Gastroesophageal sphincter (tissue), 4 donors: ENCODE results near the gene CADM2. TPM values are rescaled to one million over a fixed set of nuclear protein-coding genes. Genes with fewer than 3 reads are reported as not detected.

Experiments used
- ATAC-seq: fragments of 150-250 bp; one replicate; pipeline ENCODE4 v1.9.1; 2016; ENCODE audit warnings: mild to moderate bottlenecking, moderate library complexity
- H3K27ac ChIP-seq, 4 donors: fragments of 200-600 bp; sonication (generic) in 3 of 4; 1 replicate in 3 of 4; 2 replicates in 1 of 4; pipeline ENCODE4 v1.5.1; 2016 to 2019
- H3K27me3 ChIP-seq: fragments of 200-600 bp; sonication (generic); one replicate; pipeline ENCODE4 v1.5.1; 2019
- H3K36me3 ChIP-seq, 2 donors: fragments of 200-600 bp; sonication (generic); one replicate each; pipeline ENCODE4 v1.5.1; 2019; ENCODE audit warnings: control low read depth in 1 of 2
- H3K4me1 ChIP-seq, 3 donors: fragments of 200-600 bp; sonication (generic); 1 replicate in 2 of 3; 2 replicates in 1 of 3; pipeline ENCODE4 v1.5.1; 2016 to 2019; ENCODE audit warnings: control low read depth in 2 of 3
- H3K4me3 ChIP-seq, 2 donors: fragments of 200-600 bp; sonication (generic); one replicate each; pipeline ENCODE4 v1.5.1; 2019; ENCODE audit warnings: mild to moderate bottlenecking in 1 of 2, moderate library complexity in 1 of 2
- H3K9me3 ChIP-seq, 3 donors: fragments of 200-600 bp; sonication (generic); one replicate each; pipeline ENCODE4 v1.5.1; 2017 to 2019; ENCODE audit warnings: control low read depth in 2 of 3
- EP300 ChIP-seq: sonication (generic); formaldehyde crosslinking; IDR thresholded peaks from one replicate; pipeline ENCODE4 v1.6.1; 2017; ENCODE audit warnings: antibody characterized with exemption, mild to moderate bottlenecking
- POLR2A ChIP-seq, 2 donors: fragments of 450-650 bp; IDR thresholded peaks; one replicate each; pipeline ENCODE4 v1.6.1; 2017; ENCODE audit warnings: antibody characterized with exemption in 2 of 2, mild to moderate bottlenecking in 2 of 2, moderate library complexity in 1 of 2
- POLR2AphosphoS5 ChIP-seq: sonication (generic); formaldehyde crosslinking; IDR thresholded peaks from one replicate; pipeline ENCODE4 v1.6.1; 2017; ENCODE audit warnings: antibody characterized with exemption
- WGBS, 2 donors: methylation state at CpG; one replicate each; pipeline ENCODE4 v1.1.5; 2018; ENCODE audit warnings: low coverage in 1 of 2; 5-methylcytosine and 5-hydroxymethylcytosine counted together
- total RNA-seq, 4 donors: library from RNA; depleted of rRNA; stranded (reverse); fragments of >200 nt; gene quantifications; one replicate each; pipeline ENCODE4 v1.1.0, GENCODE V29; 2016
- TF ChIP-seq, protein P1 (sequence below), 4 experiments: fragments of 200-600 bp in 2 of 4; fragments of 450-650 bp in 2 of 4; sonication (generic) in 1 of 4; IDR thresholded peaks; one replicate each; pipeline ENCODE4 v1.5.1; 2017 to 2019; ENCODE audit warnings: antibody characterized with exemption in 4 of 4, mild to moderate bottlenecking in 2 of 4, moderate library complexity in 2 of 4

The CADM2 gene
- total RNA-seq, 4 donors from 2014 or later: 8.2 to 10.1 (median 9.4) TPM

GRCh38 chr3:85330071-85330470 lies 371.3 kb downstream of the CADM2 start:
- Histone ChIP-seq H3K9me3 (no peaks in the 10 kb centered on the region), H3K4me3 (no peak overlapping the region), H3K27ac (no peak overlapping the region), H3K27me3 (no peaks in the 10 kb centered on the region), H3K36me3 (no peaks in the 10 kb centered on the region), H3K4me1 (no peaks in the 10 kb centered on the region)
- no peak for ATAC-seq
- TF ChIP-seq POLR2A (IDR thresholded peaks at IDR 0.05) (no peak), EP300 (no peak), POLR2AphosphoS5 (no peak)
- TF ChIP-seq, protein P1, sequence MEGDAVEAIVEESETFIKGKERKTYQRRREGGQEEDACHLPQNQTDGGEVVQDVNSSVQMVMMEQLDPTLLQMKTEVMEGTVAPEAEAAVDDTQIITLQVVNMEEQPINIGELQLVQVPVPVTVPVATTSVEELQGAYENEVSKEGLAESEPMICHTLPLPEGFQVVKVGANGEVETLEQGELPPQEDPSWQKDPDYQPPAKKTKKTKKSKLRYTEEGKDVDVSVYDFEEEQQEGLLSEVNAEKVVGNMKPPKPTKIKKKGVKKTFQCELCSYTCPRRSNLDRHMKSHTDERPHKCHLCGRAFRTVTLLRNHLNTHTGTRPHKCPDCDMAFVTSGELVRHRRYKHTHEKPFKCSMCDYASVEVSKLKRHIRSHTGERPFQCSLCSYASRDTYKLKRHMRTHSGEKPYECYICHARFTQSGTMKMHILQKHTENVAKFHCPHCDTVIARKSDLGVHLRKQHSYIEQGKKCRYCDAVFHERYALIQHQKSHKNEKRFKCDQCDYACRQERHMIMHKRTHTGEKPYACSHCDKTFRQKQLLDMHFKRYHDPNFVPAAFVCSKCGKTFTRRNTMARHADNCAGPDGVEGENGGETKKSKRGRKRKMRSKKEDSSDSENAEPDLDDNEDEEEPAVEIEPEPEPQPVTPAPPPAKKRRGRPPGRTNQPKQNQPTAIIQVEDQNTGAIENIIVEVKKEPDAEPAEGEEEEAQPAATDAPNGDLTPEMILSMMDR (IDR thresholded peaks at IDR 0.05): no peak
- 51 to 76% methylated on average over 2 of the region's 2 CpGs for WGBS, 2 donors

- Histone ChIP-seq H3K27me3 (no peaks in the 10 kb centered on the region), H3K9me3 (no peaks in the 10 kb centered on the region), H3K4me1 (no peaks in the 10 kb centered on the region), H3K27ac (no peak overlapping the region), H3K4me3 (no peak overlapping the region), H3K36me3 (no peaks in the 10 kb centered on the region)
- TF ChIP-seq POLR2AphosphoS5: no peak
- TF ChIP-seq POLR2A (IDR thresholded peaks at IDR 0.05): no peak
- no peak for TF ChIP-seq EP300
- TF ChIP-seq, protein P1 (IDR thresholded peaks at IDR 0.05): no peak
- no peak for ATAC-seq
- WGBS, 2 donors: 97 to 100% methylated on average over 2 of the region's 2 CpGs
Observed at GRCh38 chr3:85337895-85338294, 379.1 kb downstream of the CADM2 start.

DNA sequence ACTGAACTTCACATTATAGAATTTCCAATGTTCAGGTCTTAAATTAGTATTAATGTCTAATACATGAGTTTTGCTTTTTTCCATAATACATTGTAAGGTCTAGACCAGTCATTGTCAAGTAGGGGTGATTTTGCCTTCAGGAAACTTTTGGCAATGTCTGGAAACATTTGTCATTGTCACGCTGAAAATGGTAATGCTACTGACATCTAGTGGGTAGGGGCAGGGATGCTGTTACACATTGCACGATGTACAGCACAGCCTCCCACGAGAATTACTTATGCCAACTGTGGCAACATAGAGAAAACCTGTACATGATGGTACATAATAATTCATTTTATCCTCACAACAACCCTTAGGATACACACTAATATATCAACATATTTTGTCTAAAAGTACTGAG lies 384.1 kb downstream of the CADM2 start:
- H3K4me3 ChIP-seq: no peak overlapping the region
- no peak for ATAC-seq
- H3K9me3 ChIP-seq: no peaks in the 10 kb centered on the region
- no peaks in the 10 kb centered on the region for H3K27me3 ChIP-seq
- no peak overlapping the region for H3K27ac ChIP-seq
- no peaks in the 10 kb centered on the region for H3K4me1 ChIP-seq
- TF ChIP-seq EP300: no peak
- TF ChIP-seq POLR2AphosphoS5: no peak
- no peak for TF ChIP-seq POLR2A (IDR thresholded peaks at IDR 0.05)
- TF ChIP-seq, protein P1 (IDR thresholded peaks at IDR 0.05): no peak
- WGBS, 2 donors: 65% methylated on average over 3 of the region's 3 CpGs; no CpG with 5 or more reads in 1 of the 2 donors
- H3K36me3 ChIP-seq: no peaks in the 10 kb centered on the region

GRCh38 chr3:85355572-85355971 lies 396.8 kb downstream of the CADM2 start:
- H3K36me3 ChIP-seq: no peaks in the 10 kb centered on the region
- TF ChIP-seq POLR2A (IDR thresholded peaks at IDR 0.05): no peak
- no peak for TF ChIP-seq EP300
- TF ChIP-seq POLR2AphosphoS5: no peak
- H3K9me3 ChIP-seq: no peaks in the 10 kb centered on the region
- no peak overlapping the region for H3K27ac ChIP-seq
- H3K27me3 ChIP-seq: no peaks in the 10 kb centered on the region
- no peaks in the 10 kb centered on the region for H3K4me1 ChIP-seq
- WGBS, 2 donors: 82 to 85% methylated on average over 4 of the region's 4 CpGs
- no peak overlapping the region for H3K4me3 ChIP-seq
- no peak for ATAC-seq

- no peak for ATAC-seq
- 42 to 57% methylated on average over 6 of the region's 6 CpGs for WGBS, 2 donors
- H3K4me1 ChIP-seq: no peaks in the 10 kb centered on the region
- no peak overlapping the region for H3K4me3 ChIP-seq
- H3K27ac ChIP-seq: no peak overlapping the region
- TF ChIP-seq POLR2A (IDR thresholded peaks at IDR 0.05): no peak
- TF ChIP-seq, protein P1 (IDR thresholded peaks at IDR 0.05): peak in 2 of 4 experiments; percentile 10 to 58
- H3K9me3 ChIP-seq: no peaks in the 10 kb centered on the region
- H3K36me3 ChIP-seq: no peaks in the 10 kb centered on the region
- H3K27me3 ChIP-seq: no peaks in the 10 kb centered on the region
Observed at GRCh38 chr3:85360742-85361387, 402.1 kb downstream of the CADM2 start.
